ENCODE results near the gene REEP1. TPM values are rescaled to one million over a fixed set of nuclear protein-coding genes. Genes with fewer than 3 reads are reported as not detected.

The REEP1 gene
- total RNA-seq, 1 experiment from 2014 or later: 5.3 TPM

DNA sequence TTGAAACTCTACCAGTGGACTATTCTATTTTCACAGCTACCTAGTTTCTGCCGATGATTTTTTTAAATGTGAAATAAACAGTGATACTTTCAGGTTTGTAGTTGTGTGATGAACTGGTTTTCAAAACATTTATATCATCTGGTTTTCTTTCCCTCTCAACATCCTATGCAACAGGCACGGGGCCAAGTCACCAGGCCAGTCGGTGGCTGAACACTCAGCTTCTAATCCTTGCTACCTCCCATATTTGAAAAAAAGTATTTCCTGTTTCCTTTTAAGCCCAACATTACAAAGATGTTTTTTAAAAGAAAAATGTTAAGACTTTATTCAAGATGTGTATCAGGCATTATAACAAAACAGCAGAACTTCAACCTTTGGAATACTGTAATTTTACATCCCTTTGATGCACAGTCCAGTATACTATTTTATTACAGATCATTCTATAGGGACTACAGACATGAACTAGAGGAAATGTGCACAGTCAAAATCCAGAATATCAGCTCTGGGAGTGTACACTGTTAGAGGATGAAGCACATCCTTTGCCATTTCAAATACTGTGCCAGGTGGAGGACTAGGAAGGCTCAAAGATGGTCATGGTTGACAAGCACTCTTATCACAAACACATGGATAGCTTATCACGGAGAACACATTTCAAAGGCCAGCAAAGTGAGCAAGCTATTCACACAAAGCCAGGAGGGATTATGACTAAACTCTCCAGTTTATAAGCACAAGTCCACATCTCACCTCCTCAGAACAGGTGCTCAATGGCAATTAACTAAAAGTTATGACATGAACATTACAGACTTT, 123.5 kb downstream of the REEP1 start:
- no peak overlapping the region for H3K4me3 Mint-ChIP-seq (ENCODE audit: low read depth, unreplicated experiment)
- H3K27ac Mint-ChIP-seq (ENCODE audit: unreplicated experiment): no peak overlapping the region
- no peaks in the 10 kb centered on the region for H3K9me3 Mint-ChIP-seq (ENCODE audit: low read depth, unreplicated experiment)
- intact Hi-C loops (cut with micrococcal nuclease; ENCODE audit: unreplicated experiment): no loop called here
- no peaks in the 10 kb centered on the region for H3K4me1 Mint-ChIP-seq (ENCODE audit: low read depth, unreplicated experiment)
- TF ChIP-seq, protein P1, sequence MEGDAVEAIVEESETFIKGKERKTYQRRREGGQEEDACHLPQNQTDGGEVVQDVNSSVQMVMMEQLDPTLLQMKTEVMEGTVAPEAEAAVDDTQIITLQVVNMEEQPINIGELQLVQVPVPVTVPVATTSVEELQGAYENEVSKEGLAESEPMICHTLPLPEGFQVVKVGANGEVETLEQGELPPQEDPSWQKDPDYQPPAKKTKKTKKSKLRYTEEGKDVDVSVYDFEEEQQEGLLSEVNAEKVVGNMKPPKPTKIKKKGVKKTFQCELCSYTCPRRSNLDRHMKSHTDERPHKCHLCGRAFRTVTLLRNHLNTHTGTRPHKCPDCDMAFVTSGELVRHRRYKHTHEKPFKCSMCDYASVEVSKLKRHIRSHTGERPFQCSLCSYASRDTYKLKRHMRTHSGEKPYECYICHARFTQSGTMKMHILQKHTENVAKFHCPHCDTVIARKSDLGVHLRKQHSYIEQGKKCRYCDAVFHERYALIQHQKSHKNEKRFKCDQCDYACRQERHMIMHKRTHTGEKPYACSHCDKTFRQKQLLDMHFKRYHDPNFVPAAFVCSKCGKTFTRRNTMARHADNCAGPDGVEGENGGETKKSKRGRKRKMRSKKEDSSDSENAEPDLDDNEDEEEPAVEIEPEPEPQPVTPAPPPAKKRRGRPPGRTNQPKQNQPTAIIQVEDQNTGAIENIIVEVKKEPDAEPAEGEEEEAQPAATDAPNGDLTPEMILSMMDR (IDR thresholded peaks at IDR 0.05; ENCODE audit: unreplicated experiment): no peak
- no TSS peak for BruUV-seq (replicated peaks)
- DNase-seq: no peak
- H3K27me3 Mint-ChIP-seq (ENCODE audit: unreplicated experiment): no peaks in the 10 kb centered on the region
- peaks cover 21% of the 10 kb centered on the region for H3K36me3 Mint-ChIP-seq (ENCODE audit: insufficient read depth, unreplicated experiment)
- CTCF ChIA-PET: no interaction called here

DNA sequence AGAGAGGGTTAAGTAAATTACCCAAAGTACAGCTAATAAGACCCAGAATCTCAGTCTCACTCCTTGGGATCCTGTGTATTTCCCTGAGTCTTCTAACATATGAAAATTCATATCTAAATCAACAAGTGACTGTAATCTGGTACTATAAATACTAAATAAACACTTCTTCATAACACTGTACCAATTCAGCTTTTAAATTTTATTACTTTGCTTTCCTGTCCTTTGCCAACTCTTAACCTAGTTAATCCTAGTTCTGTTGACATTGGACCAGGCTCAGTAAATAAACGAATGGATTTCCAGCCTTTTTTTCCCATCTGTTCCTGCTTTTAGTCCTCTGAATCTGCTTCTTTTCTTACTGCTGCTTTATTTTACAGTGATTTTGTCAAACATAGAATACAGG, 124.4 kb downstream of the REEP1 start:
- Mint-ChIP-seq H3K36me3 (ENCODE audit: insufficient read depth, unreplicated experiment) (peaks cover 26% of the 10 kb centered on the region), H3K9me3 (ENCODE audit: low read depth, unreplicated experiment) (no peaks in the 10 kb centered on the region), H3K4me1 (ENCODE audit: low read depth, unreplicated experiment) (no peaks in the 10 kb centered on the region), H3K4me3 (ENCODE audit: low read depth, unreplicated experiment) (no peak overlapping the region), H3K27ac (ENCODE audit: unreplicated experiment) (no peak overlapping the region), H3K27me3 (ENCODE audit: unreplicated experiment) (no peaks in the 10 kb centered on the region)
- CTCF ChIA-PET: no interaction called here
- intact Hi-C loops (cut with micrococcal nuclease; ENCODE audit: unreplicated experiment): no loop called here
- DNase-seq: no peak
- no TSS peak for BruUV-seq (replicated peaks)
- TF ChIP-seq, protein P1 (IDR thresholded peaks at IDR 0.05; ENCODE audit: unreplicated experiment): no peak

DNA sequence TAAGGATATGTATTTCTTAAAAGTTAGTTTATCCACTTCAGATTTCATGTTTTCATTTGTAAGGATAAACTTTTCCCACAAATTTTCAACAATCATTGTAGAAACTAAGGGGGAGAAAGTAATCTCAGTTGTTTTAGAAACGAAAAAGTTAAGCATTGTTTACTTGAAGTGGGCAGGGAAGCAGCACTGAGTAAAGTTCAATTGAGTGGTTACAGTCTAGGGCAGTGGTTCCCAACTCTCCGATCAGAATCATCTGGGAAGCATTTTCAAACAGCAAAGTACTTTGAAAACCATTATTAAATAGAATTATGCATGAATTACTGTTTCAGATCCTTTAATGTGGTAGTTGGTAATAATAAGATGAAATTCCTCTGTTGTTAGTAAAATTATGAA, 125.6 kb downstream of the REEP1 start:
- Mint-ChIP-seq H3K9me3 (ENCODE audit: low read depth, unreplicated experiment) (no peaks in the 10 kb centered on the region), H3K36me3 (ENCODE audit: insufficient read depth, unreplicated experiment) (peaks cover 26% of the 10 kb centered on the region), H3K27ac (ENCODE audit: unreplicated experiment) (no peak overlapping the region), H3K4me1 (ENCODE audit: low read depth, unreplicated experiment) (no peaks in the 10 kb centered on the region), H3K4me3 (ENCODE audit: low read depth, unreplicated experiment) (no peak overlapping the region), H3K27me3 (ENCODE audit: unreplicated experiment) (no peaks in the 10 kb centered on the region)
- DNase-seq: no peak
- intact Hi-C loops (cut with micrococcal nuclease; ENCODE audit: unreplicated experiment): no loop called here
- CTCF ChIA-PET: no interaction called here
- TF ChIP-seq, protein P1 (IDR thresholded peaks at IDR 0.05; ENCODE audit: unreplicated experiment): no peak
- no TSS peak for BruUV-seq (replicated peaks)

DNA sequence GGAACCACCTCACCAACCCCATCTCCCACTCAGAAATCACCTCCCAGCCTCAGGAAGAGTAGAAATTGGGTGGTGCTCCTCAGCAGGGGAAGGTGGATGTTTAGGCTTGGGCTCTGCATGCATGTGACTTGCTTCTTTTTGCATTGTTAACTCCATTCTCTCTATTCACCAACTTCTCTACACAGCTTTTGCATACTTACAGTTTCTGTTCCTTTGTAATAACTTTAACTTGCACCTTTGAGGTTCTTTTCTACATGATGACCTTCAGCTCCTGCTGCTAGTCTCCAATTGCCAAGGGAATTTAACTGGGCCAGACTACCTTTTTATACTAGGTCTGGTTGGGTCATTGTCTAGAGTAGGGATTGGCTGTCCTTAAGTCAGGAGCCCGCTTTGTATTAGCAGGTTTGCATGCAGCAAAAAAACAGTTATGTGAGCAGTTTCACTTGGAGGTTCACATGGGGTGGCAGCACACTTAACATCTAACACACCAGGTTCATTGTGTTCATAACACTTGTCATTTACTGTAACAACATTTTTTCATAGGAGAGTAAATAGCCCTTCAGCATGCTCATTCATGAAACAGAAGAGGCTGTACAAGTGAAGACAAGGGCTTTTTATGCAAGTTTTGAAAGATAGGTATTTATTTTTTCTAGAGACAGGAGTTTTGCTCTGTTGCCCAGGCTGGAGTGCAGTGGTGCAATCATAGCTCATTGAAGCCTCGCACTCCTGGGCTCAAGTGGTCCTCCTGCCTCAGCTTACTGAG, 126.2 kb downstream of the REEP1 start:
- TF ChIP-seq, protein P1 (IDR thresholded peaks at IDR 0.05; ENCODE audit: unreplicated experiment): no peak
- H3K4me3 Mint-ChIP-seq (ENCODE audit: low read depth, unreplicated experiment): no peak overlapping the region
- intact Hi-C loops (cut with micrococcal nuclease; ENCODE audit: unreplicated experiment): no loop called here
- H3K9me3 Mint-ChIP-seq (ENCODE audit: low read depth, unreplicated experiment): no peaks in the 10 kb centered on the region
- no peaks in the 10 kb centered on the region for H3K27me3 Mint-ChIP-seq (ENCODE audit: unreplicated experiment)
- no TSS peak for BruUV-seq (replicated peaks)
- DNase-seq: no peak
- no peaks in the 10 kb centered on the region for H3K4me1 Mint-ChIP-seq (ENCODE audit: low read depth, unreplicated experiment)
- CTCF ChIA-PET: no interaction called here
- peaks cover 26% of the 10 kb centered on the region for H3K36me3 Mint-ChIP-seq (ENCODE audit: insufficient read depth, unreplicated experiment)
- no peak overlapping the region for H3K27ac Mint-ChIP-seq (ENCODE audit: unreplicated experiment)
